ENCODE data around the gene STMP1. TPM values are rescaled to one million over a fixed set of nuclear protein-coding genes. Genes with fewer than 3 reads are reported as not detected.

STMP1 gene
- total RNA-seq, 1 experiment from 2014 or later: 38.4 TPM

GRCh38 chr7:135683609-135684008 is 21.3 kb downstream of the STMP1 start:
- no peak for DNase-seq
- Histone ChIP-seq H3K27me3 (ENCODE audit: insufficient read depth, low read length) (no peaks in the 10 kb centered on the region), H3K14ac (ENCODE audit: insufficient read depth, low read length) (no peak overlapping the region), H4K91ac (ENCODE audit: insufficient read length, low read depth, low read length) (no peak overlapping the region), H3K56ac (ENCODE audit: insufficient read length, low read depth, low read length) (no peak overlapping the region), H3K23ac (ENCODE audit: insufficient read length, low read depth, low read length) (no peak overlapping the region), H3K4me2 (ENCODE audit: insufficient read depth, insufficient read length, low read length) (no peak overlapping the region), H3K9ac (ENCODE audit: extremely low read depth, insufficient read length, low read length) (no peak overlapping the region), H2BK120ac (ENCODE audit: low read depth, low read length, poor library complexity, severe bottlenecking) (no peak overlapping the region), H3K79me1 (ENCODE audit: insufficient read depth, low read depth, low read length, poor library complexity, severe bottlenecking) (no peaks in the 10 kb centered on the region), H3K23me2 (ENCODE audit: insufficient read length, low read depth, low read length, poor library complexity, severe bottlenecking) (no peaks in the 10 kb centered on the region), H2BK12ac (ENCODE audit: insufficient read length, low read depth, low read length) (no peak overlapping the region), H3K4ac (ENCODE audit: low read depth, low read length) (no peak overlapping the region), H3K9me3 (ENCODE audit: control insufficient read depth, low read depth, low read length) (no peaks in the 10 kb centered on the region), H4K5ac (ENCODE audit: insufficient read length, low read depth, low read length) (no peak overlapping the region), H3K79me2 (ENCODE audit: insufficient read depth, low read length) (no peaks in the 10 kb centered on the region), H2BK20ac (ENCODE audit: low read depth, low read length, poor library complexity, severe bottlenecking) (no peak overlapping the region), H3K18ac (ENCODE audit: insufficient read length, low read depth, low read length) (no peak overlapping the region), H4K8ac (replicated peaks; ENCODE audit: insufficient read length, low read depth, low read length) (no peak overlapping the region), H2BK5ac (ENCODE audit: insufficient read length, low read length) (no peak overlapping the region), H3K4me1 (ENCODE audit: insufficient read depth, low read length) (no peaks in the 10 kb centered on the region; the same call in 1 of the 2 replicates), H4K20me1 (ENCODE audit: control insufficient read depth, insufficient read depth, insufficient read length) (no peaks in the 10 kb centered on the region), H3T11ph (ENCODE audit: low read length) (no peak overlapping the region), H2AFZ (ENCODE audit: low read length) (no peak overlapping the region), H3K27ac (ENCODE audit: insufficient read length, low read depth, low read length) (no peak overlapping the region), H2AK5ac (ENCODE audit: insufficient read length, low read length) (no peak overlapping the region), H2BK15ac (ENCODE audit: low read depth, low read length) (no peak overlapping the region)
- no peaks in the 10 kb centered on the region for H3K27me3 Mint-ChIP-seq (ENCODE audit: low read depth)
- H3K9me3 Mint-ChIP-seq: no peaks in the 10 kb centered on the region
- TF ChIP-seq CTCF (conservative IDR thresholded peaks at IDR 0.05): no peak
- H3K36me3 Mint-ChIP-seq (ENCODE audit: insufficient read depth in 1 of 3, low read depth in 3 of 3): peaks cover 0 to 15% (median 9%) of the 10 kb centered on the region in 3 experiments; a peak in 4 of 7 replicates
- WGBS (ENCODE audit: extremely low coverage, insufficient read length, low lambda C conversion rate): no CpG with 5 or more reads among the region's 3 CpGs
- H3K4me1 Mint-ChIP-seq: peaks cover 0 to 6% of the 10 kb centered on the region in 2 experiments; a peak in 1 of 4 replicates
- no peak overlapping the region for H3K27ac Mint-ChIP-seq
- no peak overlapping the region for H3K4me3 Mint-ChIP-seq

All from H9 (cell line).